NCI-H2029 treated with DMSO at 0.1 percent for 48 hours (cell line): Measurements from ENCODE around the gene ARHGEF5.
"Not testable (repeated sequence)": the region's sequence is repeated elsewhere in the genome, so short reads cannot be mapped to it uniquely, and the experiment has no call there.

Source experiments
- DNase-seq: peaks from one replicate; lab custom pipeline; 2025; lab: John Stamatoyannopoulos, UW

Gene ARHGEF5

GRCh38 chr7:144384071-144384470, 28.9 kb downstream of the ARHGEF5 start:
- DNase-seq, result no peak

DNA sequence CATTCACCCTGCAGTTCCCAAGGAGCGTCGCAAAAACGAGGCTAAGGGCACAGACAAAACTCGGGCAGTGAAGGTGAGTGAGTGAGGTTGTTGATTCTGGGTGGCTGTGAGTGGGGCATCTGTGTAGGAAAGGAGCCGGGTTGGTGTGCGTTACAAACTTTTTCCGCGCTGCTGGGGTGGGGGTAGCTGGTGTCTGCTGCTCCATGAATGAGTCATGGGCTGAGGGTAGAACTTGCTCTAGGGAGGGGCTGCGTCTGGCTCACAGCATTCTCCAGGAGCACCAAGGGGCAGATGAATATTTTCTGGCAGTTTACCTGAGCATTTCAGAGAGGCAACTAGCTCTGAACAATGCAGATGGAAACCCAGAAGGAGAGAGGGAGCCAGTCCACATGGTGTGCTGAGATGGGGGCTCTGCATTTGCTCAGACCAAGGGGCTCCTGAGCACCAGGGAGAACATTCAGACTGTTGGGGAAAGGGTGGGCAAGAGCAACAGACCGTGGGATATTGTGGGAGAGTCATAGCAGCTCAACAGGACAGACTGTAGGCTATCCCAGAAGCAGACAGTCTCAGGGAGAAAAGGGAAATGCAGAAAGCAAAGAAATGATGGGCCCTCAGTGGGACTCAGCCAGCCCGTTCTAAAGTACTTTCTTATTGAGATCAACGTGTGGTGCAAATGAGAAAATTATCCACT, 29.5 kb downstream of the ARHGEF5 start:
- DNase-seq, result no peak

GRCh38 chr7:144386741-144387140, 31.5 kb downstream of the ARHGEF5 start:
- no peak for DNase-seq

DNA sequence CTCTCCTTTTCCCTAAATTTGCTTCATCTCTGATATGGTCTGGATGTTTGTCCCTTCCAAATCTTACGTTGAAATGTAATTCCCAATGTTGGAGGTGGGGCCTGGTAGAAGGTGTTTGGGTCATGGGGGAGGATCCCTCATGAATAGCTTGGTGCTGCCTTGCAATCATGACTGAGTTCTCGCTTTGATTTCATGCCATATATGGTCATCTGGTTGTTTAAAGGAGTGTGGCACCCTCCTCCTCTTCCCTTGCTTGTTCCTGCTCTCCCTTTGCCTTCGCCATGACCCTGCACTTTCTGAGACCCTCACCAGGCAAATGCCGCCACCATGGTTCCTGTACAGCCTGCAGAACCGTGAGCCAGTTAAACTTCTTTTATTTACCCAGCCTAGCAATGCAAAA, 33.7 kb downstream of the ARHGEF5 start:
- no peak for DNase-seq

DNA sequence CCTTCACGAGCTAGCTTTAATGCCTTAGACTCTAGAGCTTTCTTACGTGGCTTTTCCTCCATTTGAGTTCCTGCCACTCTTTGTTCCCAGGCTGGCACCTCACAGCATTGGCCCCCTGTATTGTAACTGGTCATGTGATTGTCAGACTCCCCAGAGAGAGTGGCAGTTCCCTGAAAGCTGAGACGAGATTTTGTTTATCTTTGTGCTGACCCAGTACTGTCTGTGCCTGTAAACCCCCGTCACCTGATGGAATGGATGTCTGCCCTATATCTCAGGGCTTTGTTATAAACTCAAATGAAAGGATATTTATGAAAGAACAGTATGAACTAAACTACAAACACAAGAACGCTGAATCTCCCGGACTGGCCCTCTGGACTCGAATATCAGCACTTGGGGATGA, 35.3 kb downstream of the ARHGEF5 start:
- no peak for DNase-seq

- no peak for DNase-seq
Observed at GRCh38 chr7:144391014-144391413, 35.8 kb downstream of the ARHGEF5 start.

DNA sequence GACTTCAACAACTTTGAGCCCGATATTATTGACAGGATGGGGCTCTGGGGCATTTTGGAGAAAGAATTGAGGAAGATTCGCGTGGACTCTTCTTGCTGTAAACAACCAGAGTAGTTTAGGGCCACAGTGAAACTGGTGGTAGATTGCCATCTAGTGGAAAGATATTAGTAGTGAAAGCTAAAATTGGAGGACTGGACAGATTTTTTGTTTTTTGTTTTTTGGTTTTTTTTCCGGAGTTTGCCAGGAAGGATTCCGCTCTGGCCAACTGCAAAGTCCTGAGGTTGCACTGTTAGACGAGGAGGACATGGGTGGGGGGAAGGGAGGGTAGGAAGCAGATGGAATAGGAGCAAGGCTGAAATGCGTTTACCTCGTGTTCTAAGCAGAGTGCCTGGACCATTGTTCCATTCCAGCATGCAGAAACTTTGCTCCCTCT, 36.6 kb downstream of the ARHGEF5 start:
- peak; percentile 4 for DNase-seq

DNA sequence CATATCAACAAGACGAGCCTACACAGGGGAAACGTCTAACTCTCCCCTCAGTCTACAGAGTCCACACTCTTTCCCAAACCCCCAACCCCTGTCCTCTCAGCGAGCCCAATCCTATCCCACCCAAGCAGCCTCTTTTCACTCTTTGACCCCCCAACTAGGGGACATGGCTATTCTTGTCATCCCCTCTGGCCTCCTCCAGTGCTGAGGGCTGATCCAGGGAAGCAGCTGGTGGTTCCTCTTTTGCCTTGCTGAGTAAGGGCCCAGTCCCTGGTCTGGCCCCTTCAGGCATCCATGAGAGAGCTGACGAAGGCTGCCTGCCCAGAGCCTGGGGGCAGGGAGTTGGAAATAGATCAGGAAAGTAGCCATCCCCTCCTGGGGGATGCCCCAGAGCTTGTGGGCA, 41.9 kb downstream of the ARHGEF5 start:
- no peak for DNase-seq

DNA sequence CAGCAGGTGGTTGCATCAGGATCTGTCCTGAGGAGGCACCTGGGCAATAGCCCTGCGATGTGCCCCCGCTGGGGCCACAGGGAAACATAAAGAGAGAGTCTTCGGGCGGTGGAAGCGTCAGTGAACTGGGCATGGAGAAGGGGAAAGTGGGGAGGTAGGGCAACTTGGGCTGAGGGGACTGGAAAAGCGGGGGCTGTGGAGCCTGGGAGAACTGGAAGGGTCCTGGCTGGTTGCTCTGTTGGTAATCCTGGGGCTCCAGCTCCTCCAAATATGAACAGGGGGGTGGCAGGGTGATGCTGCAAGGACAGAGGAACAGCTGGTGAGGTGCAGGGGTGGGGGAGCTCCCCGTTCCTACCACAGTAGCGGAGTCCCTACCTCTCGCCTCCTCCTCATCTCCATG, 43.1 kb downstream of the ARHGEF5 start:
- DNase-seq, result no peak

GRCh38 chr7:144398911-144399310, 43.7 kb downstream of the ARHGEF5 start:
- DNase-seq, result no peak

DNA sequence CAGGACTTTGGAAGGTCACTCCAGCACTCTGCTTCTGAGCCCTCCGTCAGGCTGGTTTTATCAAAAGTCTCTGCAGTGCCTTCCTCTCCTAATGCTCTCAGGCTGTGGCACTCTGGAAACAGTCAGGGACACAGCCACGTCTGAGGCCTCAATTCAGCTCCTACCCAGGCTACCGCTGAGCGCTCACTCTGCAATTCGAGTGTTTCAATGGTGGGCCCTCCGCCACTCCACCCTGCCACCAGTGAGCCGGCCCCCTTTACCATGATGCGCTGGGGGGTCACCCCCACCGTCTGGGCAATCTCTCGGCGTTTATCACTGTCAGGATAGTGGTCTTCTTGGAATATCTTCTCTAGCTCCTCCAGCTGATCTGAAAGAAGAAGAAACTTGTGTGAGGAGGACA, 44.7 kb downstream of the ARHGEF5 start:
- DNase-seq, result no peak

GRCh38 chr7:144401490-144401889, 46.3 kb downstream of the ARHGEF5 start:
- no peak for DNase-seq

DNA sequence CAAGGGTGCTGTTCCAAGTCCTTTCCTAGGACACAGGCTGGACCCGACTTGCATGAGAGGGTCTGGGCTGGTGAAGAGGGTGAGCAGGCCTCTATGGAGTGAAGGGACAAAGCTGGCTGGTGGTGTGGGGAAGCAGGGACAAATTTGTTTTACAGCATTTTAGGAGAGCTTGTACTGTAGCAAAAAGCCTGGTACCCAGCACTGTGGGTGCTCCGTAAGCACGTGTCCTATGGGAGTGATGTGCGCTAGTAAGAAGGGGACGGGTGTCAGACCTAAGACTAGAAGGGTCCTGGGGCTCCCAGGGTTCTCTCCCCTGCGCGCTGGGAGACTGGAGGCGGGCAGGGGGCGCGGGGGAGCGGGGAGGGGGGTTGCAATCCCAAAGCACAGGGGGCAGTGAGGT, 47.9 kb downstream of the ARHGEF5 start:
- no peak for DNase-seq

GRCh38 chr7:144403649-144404061, 48.5 kb downstream of the ARHGEF5 start, which contains the start of gene NOBOX:
TSS of gene NOBOX (minus strand) at chr7:144403693.
- DNase-seq, result no peak

DNA sequence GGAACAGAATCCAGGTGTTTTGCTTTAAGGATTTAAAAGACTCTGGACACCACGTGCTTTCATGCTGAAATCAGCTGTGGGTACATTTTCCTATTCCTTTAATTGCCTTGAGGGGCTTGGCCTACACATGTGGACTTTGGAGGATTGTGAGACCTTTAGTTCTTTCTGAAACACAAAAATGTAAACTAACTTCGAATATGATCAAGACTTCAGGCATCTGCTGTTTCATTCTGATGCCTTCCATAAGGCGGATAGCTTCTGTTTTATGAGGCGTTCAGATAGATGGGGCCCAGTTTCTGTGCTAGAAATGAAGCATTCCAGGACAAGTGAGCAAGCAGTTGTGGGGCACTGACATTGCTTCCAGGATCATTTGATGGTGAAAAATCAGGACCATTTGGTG, 49.7 kb downstream of the ARHGEF5 start:
- DNase-seq, result no peak

- DNase-seq, result no peak
Observed at GRCh38 chr7:144407266-144407931, 52.2 kb downstream of the ARHGEF5 start.

- no peak for DNase-seq
Observed at GRCh38 chr7:144408121-144408520, 52.9 kb downstream of the ARHGEF5 start.

- DNase-seq, result no peak
Observed at GRCh38 chr7:144410441-144410840, 55.2 kb downstream of the ARHGEF5 start.

- DNase-seq, result no peak
Observed at GRCh38 chr7:144414815-144415214, 59.6 kb downstream of the ARHGEF5 start.

GRCh38 chr7:144415858-144416257, 60.7 kb downstream of the ARHGEF5 start:
- no peak for DNase-seq

GRCh38 chr7:144416341-144416740, 61.1 kb downstream of the ARHGEF5 start:
- no peak for DNase-seq

GRCh38 chr7:144418931-144419330, 63.7 kb downstream of the ARHGEF5 start:
- not testable (repeated sequence) for DNase-seq

DNA sequence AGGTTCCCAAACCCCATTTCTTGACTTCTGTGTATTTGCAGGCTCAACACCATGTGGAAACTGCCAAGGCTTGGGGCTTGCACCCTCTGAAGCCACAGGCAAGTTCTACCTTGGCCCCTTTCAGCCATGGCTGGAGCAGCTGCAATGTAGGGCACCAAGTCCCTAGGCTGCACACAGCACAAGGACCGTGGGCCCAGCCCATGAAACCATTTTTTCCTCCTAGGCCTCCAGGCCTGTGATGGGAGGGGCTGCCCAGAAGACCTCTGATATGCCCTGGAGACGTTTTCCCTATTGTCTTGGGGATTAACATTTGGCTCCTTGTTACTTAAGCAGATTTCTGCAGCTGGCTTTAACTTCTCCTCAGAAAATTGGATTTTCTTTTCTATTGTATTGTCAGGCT, 72.3 kb downstream of the ARHGEF5 start:
- DNase-seq, result not testable (repeated sequence)

DNA sequence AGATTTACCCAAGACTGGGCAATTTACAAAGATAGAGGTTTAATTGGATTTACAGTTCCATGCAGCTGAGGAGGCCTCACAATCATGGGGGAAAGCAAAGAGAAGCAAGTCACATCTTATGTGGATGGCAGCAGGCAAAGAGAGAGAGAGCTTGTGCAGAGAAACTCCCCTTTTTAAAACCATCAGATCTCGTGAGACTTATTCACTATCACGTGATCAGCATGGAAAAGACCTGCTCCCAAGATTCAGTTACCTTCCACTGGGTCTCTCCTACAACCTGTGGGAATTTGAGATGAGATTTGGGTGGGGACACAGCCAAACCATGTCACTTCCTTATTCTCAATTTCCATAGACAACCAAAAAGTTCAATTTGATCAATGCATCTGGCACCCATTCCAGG, 73.2 kb downstream of the ARHGEF5 start:
- no peak for DNase-seq
